GM18498 (cell line): ENCODE measurements around the gene RFLNA.

Experiments used
- ATAC-seq: cut with Tn5 transposase; IDR thresholded peaks from one replicate; pipeline ENCODE4 v1.9.1; 2021; ENCODE audit warnings: mild to moderate bottlenecking, moderate library complexity; ENCODE audit not compliant: unreplicated experiment

Gene RFLNA

DNA sequence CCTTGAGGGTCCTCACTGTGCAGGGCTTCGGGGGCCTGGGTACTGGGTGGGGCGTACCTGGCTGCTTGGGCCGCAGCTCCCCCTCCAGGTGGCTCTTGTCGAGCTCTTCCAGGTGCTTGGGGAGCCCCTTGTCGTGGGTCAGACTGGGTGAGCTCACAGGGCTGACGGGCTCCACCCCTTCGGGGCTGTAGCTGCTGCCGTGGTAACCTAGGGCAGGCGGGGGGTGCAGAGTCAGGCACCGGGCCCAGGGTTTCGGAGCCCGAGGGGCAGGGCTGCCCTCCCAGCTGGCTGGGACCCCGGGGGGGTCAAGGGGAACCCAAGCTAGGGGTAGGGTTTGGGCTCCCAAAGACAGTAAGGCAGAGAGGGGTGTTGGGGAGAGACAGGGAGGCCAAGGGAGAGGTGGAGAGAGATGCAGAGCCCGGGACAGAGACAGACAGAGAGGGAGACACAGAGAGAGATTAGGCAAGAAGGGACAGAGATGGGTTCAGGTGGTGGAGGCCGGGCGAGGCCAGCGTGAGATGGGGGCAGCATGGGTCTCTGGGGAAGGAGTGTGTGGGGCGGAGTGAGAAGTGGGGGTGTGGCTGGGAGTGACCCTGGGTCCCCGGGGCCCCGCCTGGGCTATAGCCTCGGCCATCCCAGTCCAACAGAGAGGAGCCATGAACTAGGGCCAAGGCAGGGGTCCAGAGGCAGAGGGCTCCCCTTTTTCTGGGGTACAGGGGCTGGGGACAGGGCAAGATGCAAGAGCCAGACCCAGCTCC is 40.7 kb downstream of the RFLNA start:
- no peak for ATAC-seq

GRCh38 chr12:124336184-124336437 is 41.2 kb downstream of the RFLNA start:
- ATAC-seq, result no peak

GRCh38 chr12:124336742-124337520 is 42.0 kb downstream of the RFLNA start:
- no peak for ATAC-seq

GRCh38 chr12:124337622-124338021 is 42.7 kb downstream of the RFLNA start:
- no peak for ATAC-seq

GRCh38 chr12:124338448-124338847 is 43.6 kb downstream of the RFLNA start:
- ATAC-seq, result no peak

GRCh38 chr12:124338876-124339603 is 44.1 kb downstream of the RFLNA start:
- ATAC-seq, result no peak

GRCh38 chr12:124340080-124340900 is 45.4 kb downstream of the RFLNA start:
- no peak for ATAC-seq

- ATAC-seq, result no peak
Observed at GRCh38 chr12:124341645-124342069, 46.8 kb downstream of the RFLNA start.

DNA sequence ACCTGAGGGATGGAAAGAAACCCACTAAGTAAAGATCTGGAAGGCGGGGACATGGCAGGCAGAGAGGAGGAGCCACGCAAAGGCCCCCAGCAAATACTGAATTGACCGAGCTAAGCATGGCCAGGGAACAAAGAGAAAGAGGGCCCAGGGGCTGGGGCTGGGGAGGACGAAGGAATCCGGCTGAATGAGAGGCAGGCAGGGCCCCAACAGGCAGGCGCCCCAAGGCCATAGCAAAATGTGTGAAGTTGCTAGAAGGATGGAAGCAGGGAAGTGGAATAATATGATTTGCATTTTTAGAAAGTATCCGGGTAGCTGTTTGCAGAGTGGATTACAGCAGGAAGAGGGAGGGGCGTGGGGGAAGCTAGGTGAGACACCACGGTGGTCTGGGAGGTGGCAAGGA is 49.1 kb downstream of the RFLNA start:
- no peak for ATAC-seq

GRCh38 chr12:124344526-124344925 is 49.6 kb downstream of the RFLNA start:
- no peak for ATAC-seq

GRCh38 chr12:124345795-124346194 is 50.9 kb downstream of the RFLNA start:
- ATAC-seq, result no peak

DNA sequence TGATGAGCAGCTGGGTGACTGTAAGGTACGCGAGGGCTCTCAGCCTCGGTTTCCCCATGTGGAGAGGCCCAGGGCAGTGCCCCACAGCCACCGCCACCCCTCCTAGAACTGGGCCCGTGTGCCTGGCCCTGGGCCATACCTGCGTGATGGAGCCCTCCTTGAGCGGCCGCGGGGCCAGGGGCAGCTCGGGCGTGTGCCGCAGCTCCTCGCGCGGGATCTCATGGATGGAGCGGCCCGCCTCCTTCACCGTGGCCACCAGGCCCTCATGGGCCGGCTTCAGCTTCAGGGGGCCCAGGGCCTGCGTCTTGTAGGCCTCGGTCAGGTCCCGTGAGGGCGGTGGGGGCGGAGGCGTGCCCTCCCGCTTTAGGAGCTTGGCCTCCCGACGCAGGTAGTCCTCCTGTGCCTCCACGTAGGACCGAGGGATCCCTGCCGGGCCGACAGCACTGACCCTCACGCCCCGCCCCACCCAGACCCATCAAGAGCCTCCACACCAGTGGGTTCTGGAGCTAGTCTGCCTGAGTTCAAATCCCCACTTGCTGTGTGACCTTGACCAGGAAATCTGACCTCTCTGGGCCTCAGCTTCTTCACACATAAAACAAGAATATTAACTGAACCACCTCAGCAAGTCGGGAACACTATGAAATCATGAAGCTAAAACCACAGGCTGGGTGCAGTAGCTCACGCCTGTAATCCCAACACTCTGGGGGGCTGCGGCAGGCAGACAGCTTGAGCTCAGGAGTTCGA is 51.7 kb downstream of the RFLNA start:
- ATAC-seq, result no peak

GRCh38 chr12:124347335-124347734 is 52.4 kb downstream of the RFLNA start:
- ATAC-seq, result no peak

DNA sequence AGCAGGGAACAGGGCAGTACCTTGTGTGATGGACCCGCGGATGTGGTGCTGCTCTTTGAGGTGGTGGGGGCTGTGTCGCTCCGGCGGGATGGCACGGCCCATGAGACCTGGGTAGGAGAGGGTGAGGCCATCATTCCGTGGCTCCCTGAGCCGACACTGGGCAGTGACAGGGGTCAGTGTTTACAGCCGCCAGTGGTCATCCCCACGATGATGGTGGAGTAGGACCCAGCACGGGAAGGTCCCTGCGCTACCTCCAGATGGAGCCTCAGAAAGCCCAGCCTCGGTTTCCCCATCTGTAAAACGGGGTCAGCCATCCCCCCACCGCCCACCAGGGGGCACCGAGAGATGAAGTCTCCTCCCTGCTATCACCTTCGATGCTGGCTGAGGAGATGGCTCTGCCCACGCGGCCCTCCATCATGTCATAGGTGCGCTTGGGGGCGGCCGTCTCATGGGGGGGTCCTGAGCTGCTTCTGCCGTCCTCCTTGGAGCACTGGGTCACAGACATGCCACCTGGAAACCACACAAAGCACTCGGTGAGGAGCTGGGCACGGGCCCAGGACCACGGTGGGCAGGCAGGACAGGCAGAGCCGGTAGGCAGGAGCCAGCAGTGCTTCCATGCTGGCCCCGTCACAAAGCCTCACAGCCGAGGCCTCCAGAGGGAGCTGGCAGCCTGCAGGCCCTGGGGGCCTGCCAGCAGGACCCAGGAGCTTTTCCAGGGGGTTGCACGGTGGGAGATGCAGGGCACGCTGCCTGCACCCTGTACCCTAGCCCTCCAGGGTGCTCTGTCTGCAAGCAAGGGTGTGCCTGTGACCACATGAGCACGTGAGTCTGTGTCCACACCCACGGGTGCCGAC is 53.1 kb downstream of the RFLNA start:
- ATAC-seq, result no peak

DNA sequence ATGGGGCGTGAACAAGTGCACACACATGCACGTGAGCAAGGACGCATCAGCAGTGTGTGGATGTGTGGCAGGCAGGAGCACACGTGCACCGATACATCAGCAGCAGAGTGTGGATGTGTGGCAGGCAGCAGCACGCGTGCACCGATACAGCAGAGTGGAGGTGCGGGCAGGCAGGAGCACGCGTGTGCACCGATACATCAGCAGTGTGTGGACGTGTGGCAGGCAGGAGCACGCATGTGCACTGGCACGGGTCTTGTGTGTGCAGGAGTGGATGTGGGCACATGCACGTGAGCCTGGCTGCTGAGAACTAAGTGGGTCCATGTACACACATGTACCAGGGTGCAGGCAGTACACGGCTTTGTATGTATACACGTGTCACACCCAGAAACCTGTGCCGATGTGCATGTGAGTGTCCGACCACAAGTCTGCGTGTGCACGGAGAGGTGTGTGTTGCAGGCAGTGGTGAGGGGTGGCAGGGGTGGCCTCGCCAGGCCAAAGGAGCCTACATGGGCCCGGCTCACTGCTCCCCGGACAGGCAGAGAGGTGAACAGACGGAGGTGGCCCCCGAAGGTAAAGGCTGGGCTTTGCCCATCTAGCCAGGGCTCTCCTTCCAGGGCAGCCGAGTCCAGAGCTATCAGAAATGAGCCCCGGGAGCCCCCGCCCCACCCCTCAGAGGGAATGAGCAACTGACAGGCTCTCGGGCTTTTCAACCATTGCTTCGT is 53.9 kb downstream of the RFLNA start:
- no peak for ATAC-seq

DNA sequence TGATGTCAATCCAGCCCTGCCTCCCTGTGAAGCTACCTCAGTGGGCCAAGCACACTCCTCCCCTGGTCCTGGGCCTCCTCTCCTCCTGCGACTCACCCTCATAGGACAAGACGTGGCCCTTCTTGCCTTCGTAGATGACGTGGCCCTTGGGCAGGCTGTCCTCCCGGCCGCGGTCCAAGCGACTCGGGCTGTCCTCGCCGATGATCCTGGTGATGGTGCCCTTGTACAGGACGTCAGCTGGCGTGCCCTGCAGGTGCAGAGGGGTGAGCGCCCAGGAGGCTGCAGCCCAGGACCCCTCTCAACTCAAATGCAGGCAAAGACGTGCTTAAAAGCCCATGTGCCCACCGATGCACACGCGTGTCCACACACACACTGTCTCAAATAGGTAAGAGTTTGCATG is 55.6 kb downstream of the RFLNA start:
- ATAC-seq, result no peak

DNA sequence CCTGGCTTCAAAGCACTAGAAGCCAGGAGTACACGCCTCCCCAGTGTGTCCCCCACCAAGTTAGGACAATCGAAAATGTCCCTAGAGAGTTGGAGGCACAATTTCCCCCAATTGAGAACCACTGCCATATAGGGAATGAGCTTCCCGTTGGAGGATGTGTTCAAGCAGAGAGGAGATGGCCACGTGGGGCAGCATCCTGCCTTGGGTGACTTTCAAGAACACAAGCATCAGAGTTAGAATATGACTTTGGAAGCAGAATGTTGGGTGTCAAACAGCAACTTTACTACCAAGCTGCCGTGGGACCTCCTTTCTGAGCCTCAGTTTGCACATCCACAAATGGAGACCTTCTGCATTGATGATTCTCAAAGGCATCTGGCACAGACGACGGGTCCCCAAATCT is 56.5 kb downstream of the RFLNA start:
- no peak for ATAC-seq

DNA sequence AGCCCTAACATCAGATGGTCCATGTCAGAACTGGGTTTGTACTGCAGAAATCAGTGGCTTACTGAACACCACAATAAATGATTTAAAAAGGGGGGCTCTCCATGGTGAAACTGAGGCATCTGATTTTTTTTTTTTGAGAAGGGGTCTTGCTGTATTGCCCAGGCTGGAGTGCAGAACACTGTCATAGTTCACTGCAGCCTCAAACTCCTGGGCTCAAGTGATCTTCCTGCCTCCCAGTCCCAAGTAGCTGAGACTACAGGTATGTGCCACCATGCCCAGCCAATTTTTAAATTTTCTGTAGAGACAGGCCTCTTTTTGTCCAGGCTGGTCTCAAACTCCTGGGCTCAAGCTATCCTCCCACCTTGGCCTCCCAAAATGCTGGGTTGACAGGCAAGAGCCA is 57.4 kb downstream of the RFLNA start:
- no peak for ATAC-seq

- no peak for ATAC-seq
Observed at GRCh38 chr12:124352839-124353238, 57.9 kb downstream of the RFLNA start.
